Endothelial cell of umbilical vein (primary cell): ENCODE measurements around the gene ADAMTSL2. TPM values are rescaled to one million over a fixed set of nuclear protein-coding genes. Genes with fewer than 3 reads are reported as not detected.

Experiments
- BruUV-seq: library from RNA; stranded (reverse); fragments of 400-500 nt; replicated peaks from 2 replicates; lab custom pipeline; 2021; lab: Mats Ljungman, UMichigan
- CTCF ChIA-PET: fragments of 300-600, 350-600 bp; sonication (Branson Sonifier 250); formaldehyde crosslinking; loops from one replicate; lab custom pipeline; 2021; ENCODE audit warnings: antibody characterized with exemption, inconsistent platforms; lab: Charles Lee
- POLR2A ChIA-PET: fragments of 300-600, 350-600 bp; sonication (Branson Sonifier 250); formaldehyde crosslinking; loops from one replicate; lab custom pipeline; 2021; ENCODE audit warnings: antibody characterized with exemption, inconsistent platforms; lab: Charles Lee
- DNase-seq: peaks from one replicate; pipeline ENCODE4 v3.0.0-alpha.2; 2011; ENCODE audit warnings: low read depth, low spot score
- FAIRE-seq: peaks from 2 replicates; lab custom pipeline; 2011; peaks lifted over from hg19 to GRCh38; lab: Jason Lieb, UNC
- H2AFZ ChIP-seq: 2 replicates; pipeline ENCODE4 v1.6.0; 2012; ENCODE audit warnings: low read depth, low read length, control low read depth, inconsistent platforms
- H3K27ac ChIP-seq: 2 replicates; pipeline ENCODE4 v1.5.1; 2011; ENCODE audit warnings: low read depth, mild to moderate bottlenecking, control low read depth, low read length, moderate library complexity; ENCODE audit not compliant: insufficient read depth
- H3K27me3 ChIP-seq, 2 experiments: 2 replicates each; pipeline versions ENCODE4 v1.6.0 to v1.6.1; 2011; ENCODE audit warnings: low read length in 2 of 2, mixed read lengths in 1 of 2; ENCODE audit not compliant: control insufficient read depth in 2 of 2, insufficient read depth in 2 of 2
- H3K36me3 ChIP-seq, 2 experiments: 2 replicates in 1 of 2; 3 replicates in 1 of 2; pipeline ENCODE4 v1.5.1; 2011; ENCODE audit warnings: low read length in 2 of 2, mild to moderate bottlenecking in 1 of 2, moderate library complexity in 1 of 2; ENCODE audit not compliant: control insufficient read depth in 2 of 2, insufficient read depth in 2 of 2; ENCODE audit errors: extremely low read depth in 1 of 2
- H3K4me1 ChIP-seq: 3 replicates; pipeline ENCODE4 v1.5.1; 2011; ENCODE audit warnings: mild to moderate bottlenecking, low read length; ENCODE audit not compliant: control insufficient read depth, insufficient read depth; ENCODE audit errors: extremely low read depth
- H3K4me2 ChIP-seq: 2 replicates; pipeline ENCODE4 v1.6.1; 2011; ENCODE audit warnings: low read length, control low read depth, mixed read lengths; ENCODE audit not compliant: insufficient read depth
- H3K4me3 ChIP-seq, 3 experiments: fragments of 200-600 bp in 1 of 3; sonication (generic), shearing (Covaris generic) in 1 of 3; replicated peaks in 1 of 3; 2 replicates each; pipeline ENCODE4 v1.5.1; 2011 to 2016; ENCODE audit warnings: control low read depth in 3 of 3, low read length in 3 of 3, mild to moderate bottlenecking in 2 of 3, inconsistent platforms in 1 of 3, low read depth in 1 of 3, moderate library complexity in 1 of 3; ENCODE audit not compliant: insufficient read depth in 1 of 3
- H3K79me2 ChIP-seq: 2 replicates; pipeline ENCODE4 v1.6.0; 2012; ENCODE audit warnings: low read length, inconsistent platforms; ENCODE audit not compliant: control insufficient read depth, insufficient read depth
- H3K9ac ChIP-seq: replicated peaks from 2 replicates; pipeline ENCODE3; 2011; ENCODE audit warnings: low read length, control low read depth; ENCODE audit not compliant: insufficient read depth; ENCODE audit errors: extremely low read depth
- H3K9me1 ChIP-seq: replicated peaks from 3 replicates; pipeline ENCODE4 v1.6.0; 2011; ENCODE audit warnings: mild to moderate bottlenecking, low read length; ENCODE audit not compliant: control insufficient read depth, insufficient read depth; ENCODE audit errors: extremely low read depth
- H3K9me3 ChIP-seq: replicated peaks from 2 replicates; pipeline ENCODE4 v1.5.1; 2012; ENCODE audit warnings: low read length, inconsistent platforms; ENCODE audit not compliant: control insufficient read depth, insufficient read depth
- H4K20me1 ChIP-seq: replicated peaks from 2 replicates; pipeline ENCODE3; 2011; ENCODE audit warnings: mild to moderate bottlenecking, low read length; ENCODE audit not compliant: control insufficient read depth, insufficient read depth; ENCODE audit errors: extremely low read depth
- EZH2 ChIP-seq: IDR thresholded peaks from 2 replicates; pipeline ENCODE4 v1.6.1; 2012; ENCODE audit warnings: borderline replicate concordance, low read depth, mild to moderate bottlenecking, moderate library complexity, low read length, inconsistent platforms; ENCODE audit not compliant: severe bottlenecking
- FOS ChIP-seq: IDR thresholded peaks from 2 replicates; pipeline ENCODE4 v1.6.1; 2011; ENCODE audit warnings: mild to moderate bottlenecking, low read length, moderate library complexity, borderline replicate concordance; ENCODE audit not compliant: insufficient read depth
- JUN ChIP-seq: IDR thresholded peaks from 2 replicates; pipeline ENCODE4 v1.6.1; 2011; ENCODE audit warnings: borderline replicate concordance, low read depth; ENCODE audit not compliant: insufficient read length, insufficient read depth
- MYC ChIP-seq: IDR thresholded peaks from one replicate; pipeline ENCODE4 v1.6.1; 2011; ENCODE audit warnings: mild to moderate bottlenecking, low read depth, low read length
- POLR2A ChIP-seq: IDR thresholded peaks from 2 replicates; pipeline ENCODE4 v1.6.1; 2012; ENCODE audit warnings: low read depth, mild to moderate bottlenecking, control low read depth, low read length
- POLR2AphosphoS5 ChIP-seq: IDR thresholded peaks from 2 replicates; pipeline ENCODE4 v1.6.1; 2012; ENCODE audit warnings: low read depth, mild to moderate bottlenecking, control low read depth, low read length, moderate library complexity; ENCODE audit not compliant: insufficient read depth
- dilution Hi-C: fragments of 300-500 bp; cut with MboI; formaldehyde crosslinking; loops from one replicate; pipeline ENCODE4 v1.15.0; 2019; ENCODE audit warnings: low sequenced_read_pairs; ENCODE audit not compliant: extremely low pct_ligation_motif_present
- intact Hi-C: fragments of 100-400 bp; cut with micrococcal nuclease; formaldehyde crosslinking; loops from one replicate; pipeline ENCODE4 v1.10.0; 2022
- polyA plus RNA-seq, 4 experiments: library from polyadenylated mRNA; depleted of rRNA in 3 of 4; stranded (reverse) in 3 of 4; unstranded in 1 of 4; fragments of >200 nt; gene quantifications; 2 replicates each; pipeline versions ENCODE4 v1.2.1 to v1.2.3, GENCODE V29; 2011 to 2012; ENCODE audit warnings: missing spikeins in 1 of 4
- total RNA-seq: library from RNA; stranded (reverse); gene quantifications from 2 replicates; pipeline ENCODE4 v1.2.3, GENCODE V29; 2021
- TF ChIP-seq, protein P1 (sequence below), 2 donors: IDR thresholded peaks; 1 replicate in 1 of 2; 2 replicates in 1 of 2; pipeline ENCODE4 v1.5.1; 2011; ENCODE audit warnings: low read length in 2 of 2, mild to moderate bottlenecking in 2 of 2, moderate library complexity in 2 of 2, control low read depth in 1 of 2, inconsistent platforms in 1 of 2, low read depth in 1 of 2; ENCODE audit not compliant: insufficient read depth in 1 of 2; ENCODE audit errors: extremely low read depth in 1 of 2
- TF ChIP-seq, protein P2 (sequence below): IDR thresholded peaks from 2 replicates; pipeline ENCODE4 v1.6.1; 2011; ENCODE audit not compliant: insufficient read depth, insufficient read length

ADAMTSL2 gene
- total and polyA plus RNA-seq, 2 donors (not counting 3 experiments of a cell fraction or from before 2014, with no cell fraction given) = not detected

DNA sequence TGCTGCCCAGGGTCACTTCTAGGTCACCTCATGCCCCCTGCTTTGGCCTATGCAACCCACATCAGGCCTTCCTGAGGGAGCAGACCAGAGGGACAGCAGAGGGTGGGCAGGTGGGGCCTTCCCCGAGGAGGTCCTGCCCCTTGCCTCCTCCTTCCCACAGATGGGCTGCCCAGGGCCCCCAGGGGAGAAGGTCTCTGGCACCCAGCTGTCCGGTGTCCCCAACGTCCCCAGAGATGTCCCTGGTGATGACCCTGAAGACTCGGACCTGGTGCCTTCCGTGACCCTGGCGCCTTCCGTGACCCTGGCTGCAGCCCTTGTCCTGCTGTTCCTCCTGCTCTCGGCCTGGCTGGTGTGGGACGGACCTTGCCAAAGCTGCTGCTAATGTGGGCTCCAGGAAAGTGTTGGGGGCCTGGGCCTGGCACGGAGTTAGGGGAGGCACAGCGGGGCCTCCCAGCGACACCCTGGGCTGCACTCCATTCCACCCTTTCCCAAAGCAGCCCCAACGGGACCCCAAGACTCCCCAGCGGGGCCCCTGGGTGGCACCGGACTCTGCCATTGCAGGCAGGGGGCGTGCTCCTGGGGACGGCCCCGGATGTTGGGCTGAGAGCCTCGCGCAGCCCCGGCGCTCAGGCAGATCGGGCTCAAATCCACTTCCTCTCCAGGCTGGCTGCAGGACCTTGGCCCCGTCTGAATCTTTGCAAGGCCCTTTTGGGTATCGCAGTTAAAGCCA lies 48.8 kb upstream of the ADAMTSL2 start:
- intact Hi-C loops = loop anchor here (1.0 to 2.0 kb wide), 6 partner anchors 78 to 463 kb away; partner anchors contain the start of genes SURF1 and SURF2
- ChIA-PET CTCF (interaction anchor here (0.6 to 7.3 kb wide), 21 partner anchors 11 to 464 kb away, joined by 3 to 142 read pairs (median 5); partner anchors contain the start of genes STKLD1, SURF1 and SURF2), POLR2A (no interaction called here)
- Histone ChIP-seq H3K79me2 (no peaks in the 10 kb centered on the region), H3K4me1 (no peaks in the 10 kb centered on the region), H3K4me2 (no peak overlapping the region), H4K20me1 (no peaks in the 10 kb centered on the region), H3K4me3 (no peak overlapping the region), H3K27me3 (no peaks in the 10 kb centered on the region), H3K36me3 (no peaks in the 10 kb centered on the region), H3K27ac (no peak overlapping the region), H3K9me1 (no peaks in the 10 kb centered on the region), H3K9me3 (no peaks in the 10 kb centered on the region), H3K9ac (no peak overlapping the region), H2AFZ (no peak overlapping the region)
- DNase-seq = no peak
- no peak for TF ChIP-seq EZH2
- no peak for TF ChIP-seq FOS
- no peak for TF ChIP-seq POLR2AphosphoS5
- TF ChIP-seq, protein P1, sequence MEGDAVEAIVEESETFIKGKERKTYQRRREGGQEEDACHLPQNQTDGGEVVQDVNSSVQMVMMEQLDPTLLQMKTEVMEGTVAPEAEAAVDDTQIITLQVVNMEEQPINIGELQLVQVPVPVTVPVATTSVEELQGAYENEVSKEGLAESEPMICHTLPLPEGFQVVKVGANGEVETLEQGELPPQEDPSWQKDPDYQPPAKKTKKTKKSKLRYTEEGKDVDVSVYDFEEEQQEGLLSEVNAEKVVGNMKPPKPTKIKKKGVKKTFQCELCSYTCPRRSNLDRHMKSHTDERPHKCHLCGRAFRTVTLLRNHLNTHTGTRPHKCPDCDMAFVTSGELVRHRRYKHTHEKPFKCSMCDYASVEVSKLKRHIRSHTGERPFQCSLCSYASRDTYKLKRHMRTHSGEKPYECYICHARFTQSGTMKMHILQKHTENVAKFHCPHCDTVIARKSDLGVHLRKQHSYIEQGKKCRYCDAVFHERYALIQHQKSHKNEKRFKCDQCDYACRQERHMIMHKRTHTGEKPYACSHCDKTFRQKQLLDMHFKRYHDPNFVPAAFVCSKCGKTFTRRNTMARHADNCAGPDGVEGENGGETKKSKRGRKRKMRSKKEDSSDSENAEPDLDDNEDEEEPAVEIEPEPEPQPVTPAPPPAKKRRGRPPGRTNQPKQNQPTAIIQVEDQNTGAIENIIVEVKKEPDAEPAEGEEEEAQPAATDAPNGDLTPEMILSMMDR (IDR thresholded peaks at IDR 0.05; ENCODE audit: extremely low read depth in 1 of 2, insufficient read depth in 1 of 2, low read depth in 1 of 2, low read length in 2 of 2) = no peak
- TF ChIP-seq MYC = no peak
- no peak for TF ChIP-seq JUN
- TF ChIP-seq POLR2A = no peak
- TF ChIP-seq, protein P2, sequence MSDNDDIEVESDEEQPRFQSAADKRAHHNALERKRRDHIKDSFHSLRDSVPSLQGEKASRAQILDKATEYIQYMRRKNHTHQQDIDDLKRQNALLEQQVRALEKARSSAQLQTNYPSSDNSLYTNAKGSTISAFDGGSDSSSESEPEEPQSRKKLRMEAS = no peak
- FAIRE-seq = no peak
- BruUV-seq = no TSS peak
- dilution Hi-C loops = no loop called here
